ENCODE data around the gene OLFM1. TPM values are rescaled to one million over a fixed set of nuclear protein-coding genes. Genes with fewer than 3 reads are reported as not detected.
A peak's percentile ranks its signal among the peaks of the same experiment; 100 is the strongest.

Gene OLFM1
- total RNA-seq, 2 donors from 2014 or later = 11.0 to 23.2 TPM

DNA sequence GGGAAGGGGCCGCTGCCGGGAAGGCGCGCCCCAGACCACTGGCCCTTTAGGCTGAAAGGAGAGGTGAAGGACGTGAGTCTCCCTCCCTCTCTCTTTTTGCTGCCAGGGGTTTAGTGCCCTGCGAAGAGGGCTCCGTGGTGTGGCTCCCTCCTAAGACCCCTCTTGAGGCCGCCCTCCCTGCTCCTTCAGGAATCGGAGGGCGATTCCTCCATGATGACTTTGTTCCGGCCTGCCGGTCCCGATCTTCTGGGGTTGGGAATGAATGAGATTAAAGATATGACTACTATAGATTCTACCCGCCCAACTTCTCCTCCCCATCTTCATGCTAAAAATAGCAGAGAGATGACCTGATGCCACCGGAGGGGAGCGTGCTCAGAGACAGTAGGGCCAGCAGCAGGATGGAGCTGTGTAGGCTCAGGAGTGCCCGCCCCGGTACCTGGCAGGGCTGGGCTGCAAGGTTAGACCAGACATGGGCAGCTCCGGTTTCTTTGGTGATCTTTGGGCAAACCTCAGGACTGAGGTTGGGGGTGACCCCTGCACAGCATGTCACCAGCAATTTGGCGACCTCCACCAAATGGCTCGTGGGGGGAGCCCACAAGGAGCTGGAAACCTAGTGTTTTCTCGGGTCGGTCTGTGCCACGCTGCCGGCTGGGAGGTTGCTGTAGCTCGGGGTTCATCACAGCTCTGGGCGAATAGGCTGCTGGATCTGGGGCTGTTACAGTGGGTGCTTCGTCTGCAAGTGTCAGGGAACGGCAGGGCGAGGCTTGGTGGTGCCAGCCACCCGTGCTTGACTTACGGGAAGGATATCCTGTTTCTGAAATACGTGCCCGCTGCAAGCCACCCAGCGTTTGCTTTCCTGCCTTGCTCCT is 1.7 kb downstream of the OLFM1 start:
- no peak overlapping the region for H3K27ac ChIP-seq (ENCODE audit: low read depth, low read length)
- no peak overlapping the region for H3K27ac Mint-ChIP-seq
- TF ChIP-seq, protein P1, sequence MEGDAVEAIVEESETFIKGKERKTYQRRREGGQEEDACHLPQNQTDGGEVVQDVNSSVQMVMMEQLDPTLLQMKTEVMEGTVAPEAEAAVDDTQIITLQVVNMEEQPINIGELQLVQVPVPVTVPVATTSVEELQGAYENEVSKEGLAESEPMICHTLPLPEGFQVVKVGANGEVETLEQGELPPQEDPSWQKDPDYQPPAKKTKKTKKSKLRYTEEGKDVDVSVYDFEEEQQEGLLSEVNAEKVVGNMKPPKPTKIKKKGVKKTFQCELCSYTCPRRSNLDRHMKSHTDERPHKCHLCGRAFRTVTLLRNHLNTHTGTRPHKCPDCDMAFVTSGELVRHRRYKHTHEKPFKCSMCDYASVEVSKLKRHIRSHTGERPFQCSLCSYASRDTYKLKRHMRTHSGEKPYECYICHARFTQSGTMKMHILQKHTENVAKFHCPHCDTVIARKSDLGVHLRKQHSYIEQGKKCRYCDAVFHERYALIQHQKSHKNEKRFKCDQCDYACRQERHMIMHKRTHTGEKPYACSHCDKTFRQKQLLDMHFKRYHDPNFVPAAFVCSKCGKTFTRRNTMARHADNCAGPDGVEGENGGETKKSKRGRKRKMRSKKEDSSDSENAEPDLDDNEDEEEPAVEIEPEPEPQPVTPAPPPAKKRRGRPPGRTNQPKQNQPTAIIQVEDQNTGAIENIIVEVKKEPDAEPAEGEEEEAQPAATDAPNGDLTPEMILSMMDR (conservative IDR thresholded peaks at IDR 0.05) = no peak
- peaks cover 48% of the 10 kb centered on the region for H3K27me3 Mint-ChIP-seq (ENCODE audit: insufficient read depth)
- 68% methylated on average over 23 to 31 of the region's 35 CpGs for WGBS, 2 experiments (ENCODE audit: insufficient coverage in 1 of 2, insufficient read length in 1 of 2)
- peak overlapping the region; percentile 50 for H3K4me3 Mint-ChIP-seq
- H3K9me3 ChIP-seq (ENCODE audit: control insufficient read depth, low read length) = no peaks in the 10 kb centered on the region
- no peak for DNase-seq
- H3K4me3 ChIP-seq (ENCODE audit: low read length) = no peak overlapping the region
- peaks cover 10% of the 10 kb centered on the region for H3K4me1 Mint-ChIP-seq
- no peak overlapping the region for H3K9ac ChIP-seq (ENCODE audit: extremely low read depth, low read length, poor library complexity, severe bottlenecking)
- H3K36me3 ChIP-seq (ENCODE audit: control insufficient read depth, insufficient read depth, low read length) = no peaks in the 10 kb centered on the region
- peaks cover 37% of the 10 kb centered on the region for H3K27me3 ChIP-seq (ENCODE audit: control insufficient read depth, insufficient read depth, low read length, poor library complexity, severe bottlenecking)
- H3K9me3 Mint-ChIP-seq = no peaks in the 10 kb centered on the region
- H3K36me3 Mint-ChIP-seq (ENCODE audit: low read depth) = peaks cover 8% of the 10 kb centered on the region
- H3K4me1 ChIP-seq (ENCODE audit: control insufficient read depth, insufficient read depth, low read length) = peaks cover 3% of the 10 kb centered on the region

- no peaks in the 10 kb centered on the region for H3K9me3 Mint-ChIP-seq
- Histone ChIP-seq H3K27ac (ENCODE audit: low read depth, low read length) (no peak overlapping the region), H3K4me3 (ENCODE audit: low read length) (no peak overlapping the region), H3K4me1 (ENCODE audit: control insufficient read depth, insufficient read depth, low read length) (peaks cover 7% of the 10 kb centered on the region), H3K27me3 (ENCODE audit: control insufficient read depth, insufficient read depth, low read length, poor library complexity, severe bottlenecking) (peaks cover 37% of the 10 kb centered on the region), H3K36me3 (ENCODE audit: control insufficient read depth, insufficient read depth, low read length) (no peaks in the 10 kb centered on the region), H3K9ac (ENCODE audit: extremely low read depth, low read length, poor library complexity, severe bottlenecking) (no peak overlapping the region), H3K9me3 (ENCODE audit: control insufficient read depth, low read length) (no peaks in the 10 kb centered on the region)
- H3K4me3 Mint-ChIP-seq = no peak overlapping the region
- TF ChIP-seq, protein P1 (conservative IDR thresholded peaks at IDR 0.05) = no peak
- no peak for DNase-seq
- no peak overlapping the region for H3K27ac Mint-ChIP-seq
- peaks cover 41% of the 10 kb centered on the region for H3K27me3 Mint-ChIP-seq (ENCODE audit: insufficient read depth)
- WGBS, 2 experiments (ENCODE audit: insufficient coverage in 1 of 2, insufficient read length in 1 of 2) = 91% methylated on average over 7 of the region's 7 CpGs; no CpG with 5 or more reads in 1 of the 2 experiments
- peaks cover 8% of the 10 kb centered on the region for H3K36me3 Mint-ChIP-seq (ENCODE audit: low read depth)
- peaks cover 13% of the 10 kb centered on the region for H3K4me1 Mint-ChIP-seq
These were observed 2.6 kb downstream of the OLFM1 start for GRCh38 chr9:135090081-135090480.

DNA sequence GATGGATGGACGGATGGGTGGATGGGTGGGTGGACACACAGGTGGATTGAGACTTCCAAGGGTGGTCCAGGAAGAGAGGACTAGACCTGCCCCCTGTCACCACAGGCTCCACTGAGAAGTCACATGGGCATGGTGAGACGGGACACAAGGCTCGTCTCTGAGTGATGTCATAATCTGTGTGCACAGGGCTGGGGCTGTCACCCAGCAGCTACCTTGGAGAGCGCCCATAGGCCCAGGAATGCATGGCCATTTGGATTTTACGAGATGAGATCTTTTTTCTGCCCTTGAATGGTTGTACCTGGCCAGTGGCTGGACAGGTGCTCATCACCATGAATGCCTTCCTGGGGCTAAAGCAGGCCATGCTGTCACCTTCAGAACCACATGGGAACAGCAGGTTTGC is 3.1 kb downstream of the OLFM1 start:
- Mint-ChIP-seq H3K4me1 (peaks cover 17% of the 10 kb centered on the region), H3K27me3 (ENCODE audit: insufficient read depth) (peaks cover 37% of the 10 kb centered on the region), H3K4me3 (no peak overlapping the region), H3K27ac (no peak overlapping the region), H3K36me3 (ENCODE audit: low read depth) (peaks cover 8% of the 10 kb centered on the region), H3K9me3 (no peaks in the 10 kb centered on the region)
- no peaks in the 10 kb centered on the region for H3K9me3 ChIP-seq (ENCODE audit: control insufficient read depth, low read length)
- peaks cover 37% of the 10 kb centered on the region for H3K27me3 ChIP-seq (ENCODE audit: control insufficient read depth, insufficient read depth, low read length, poor library complexity, severe bottlenecking)
- DNase-seq = peak; percentile 66
- TF ChIP-seq, protein P1 (conservative IDR thresholded peaks at IDR 0.05) = no peak
- 71 to 87% methylated on average over 4 to 5 of the region's 5 CpGs for WGBS, 2 experiments (ENCODE audit: insufficient coverage in 1 of 2, insufficient read length in 1 of 2)
- H3K27ac ChIP-seq (ENCODE audit: low read depth, low read length) = no peak overlapping the region
- peaks cover 8% of the 10 kb centered on the region for H3K4me1 ChIP-seq (ENCODE audit: control insufficient read depth, insufficient read depth, low read length)
- no peak overlapping the region for H3K4me3 ChIP-seq (ENCODE audit: low read length)
- H3K9ac ChIP-seq (ENCODE audit: extremely low read depth, low read length, poor library complexity, severe bottlenecking) = no peak overlapping the region
- H3K36me3 ChIP-seq (ENCODE audit: control insufficient read depth, insufficient read depth, low read length) = no peaks in the 10 kb centered on the region
